Measurements from ENCODE around the gene UGT2B7.

GRCh38 chr4:69054578-69055200 lies 41.6 kb upstream of the UGT2B7 start:
- TF ChIP-seq CTCF (IDR thresholded peaks at IDR 0.05), result no peak
- no peak for TF ChIP-seq POLR2A (IDR thresholded peaks at IDR 0.05)
- no peak for TF ChIP-seq EP300 (IDR thresholded peaks at IDR 0.05)

Measured in ovary (tissue), 3 donors.